ENCODE results near the gene SMIM7.

GRCh38 chr19:16625163-16625958, 34.6 kb downstream of the SMIM7 start:
- TF ChIP-seq, protein P1, sequence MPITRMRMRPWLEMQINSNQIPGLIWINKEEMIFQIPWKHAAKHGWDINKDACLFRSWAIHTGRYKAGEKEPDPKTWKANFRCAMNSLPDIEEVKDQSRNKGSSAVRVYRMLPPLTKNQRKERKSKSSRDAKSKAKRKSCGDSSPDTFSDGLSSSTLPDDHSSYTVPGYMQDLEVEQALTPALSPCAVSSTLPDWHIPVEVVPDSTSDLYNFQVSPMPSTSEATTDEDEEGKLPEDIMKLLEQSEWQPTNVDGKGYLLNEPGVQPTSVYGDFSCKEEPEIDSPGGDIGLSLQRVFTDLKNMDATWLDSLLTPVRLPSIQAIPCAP (CRISPR knock-in tag; IDR thresholded peaks at IDR 0.05), result no peak
- TF ChIP-seq CTCF (IDR thresholded peaks at IDR 0.05) (no peak), ESRRA (CRISPR knock-in tag; IDR thresholded peaks at IDR 0.05; ENCODE audit: borderline replicate concordance) (no peak), ZNF219 (CRISPR knock-in tag; IDR thresholded peaks at IDR 0.05; ENCODE audit: borderline replicate concordance) (no peak)
- TF ChIP-seq, protein P2, sequence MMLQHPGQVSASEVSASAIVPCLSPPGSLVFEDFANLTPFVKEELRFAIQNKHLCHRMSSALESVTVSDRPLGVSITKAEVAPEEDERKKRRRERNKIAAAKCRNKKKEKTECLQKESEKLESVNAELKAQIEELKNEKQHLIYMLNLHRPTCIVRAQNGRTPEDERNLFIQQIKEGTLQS (CRISPR knock-in tag; conservative IDR thresholded peaks at IDR 0.05), result no peak

All from WTC11 (cell line).